ENCODE results near the gene DYNLT2.
"Not testable (repeated sequence)": the region's sequence is repeated elsewhere in the genome, so short reads cannot be mapped to it uniquely, and the experiment has no call there.

The DYNLT2 gene

DNA sequence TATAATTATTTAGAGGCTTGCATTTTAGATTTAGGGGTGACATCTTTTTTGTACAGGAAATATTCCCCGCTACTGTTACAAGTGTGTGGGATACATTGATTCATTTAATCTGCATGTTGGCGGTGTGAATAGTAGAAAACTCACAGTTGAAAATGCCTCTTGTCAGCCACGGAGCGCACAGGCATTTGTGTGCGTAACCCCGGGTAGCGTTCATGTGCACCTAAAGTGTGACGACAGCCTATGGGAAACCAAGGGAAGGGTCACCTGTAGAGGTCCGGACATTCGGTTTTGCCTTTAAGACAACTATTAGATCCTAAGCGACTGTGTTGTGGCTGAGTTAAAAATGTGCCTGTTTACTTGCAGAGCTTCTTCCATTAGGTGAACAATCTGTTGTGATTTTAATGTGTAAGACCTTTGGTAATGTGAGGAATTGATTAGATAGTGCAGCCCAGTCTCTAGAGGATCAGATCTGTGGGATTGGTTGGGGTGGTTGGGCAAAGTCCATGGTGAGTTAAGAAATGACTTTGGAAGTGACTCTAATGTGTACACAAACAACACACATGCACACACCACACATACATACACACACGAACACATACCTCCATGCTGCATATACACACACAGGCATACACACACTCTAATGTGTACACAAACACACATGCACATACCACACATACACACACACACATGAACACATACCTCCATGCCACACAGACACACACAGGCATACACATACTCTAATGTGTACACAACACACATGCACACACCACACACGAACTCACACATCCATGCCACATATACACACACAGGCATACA, 15.8 kb upstream of the DYNLT2 start:
- Histone ChIP-seq H3F3A (ENCODE audit: control insufficient read depth, insufficient read depth) (no peaks in the 10 kb centered on the region), H3K4me2 (ENCODE audit: low read length) (no peak overlapping the region), H3K27me3 (ENCODE audit: control insufficient read depth, low read length) (no peaks in the 10 kb centered on the region), H3K79me2 (ENCODE audit: control insufficient read depth, low read length) (no peaks in the 10 kb centered on the region), H4K20me1 (ENCODE audit: control insufficient read depth, insufficient read depth, low read depth, low read length) (0 out of 2 replicates have a peak, but pooled peaks cover 5% of the 10 kb centered on the region), H3K27ac (ENCODE audit: low read depth, low read length) (no peak overlapping the region), H3K4me1 (ENCODE audit: control insufficient read depth, low read length) (no peaks in the 10 kb centered on the region), H3K36me3 (ENCODE audit: control insufficient read depth, low read length) (peaks cover 67% of the 10 kb centered on the region), H3K9me3 (ENCODE audit: control insufficient read depth, insufficient read depth, low read length) (no peaks in the 10 kb centered on the region), H3K4me3 (ENCODE audit: low read length) (no peak overlapping the region), H3K9me2 (replicated peaks; ENCODE audit: control insufficient read depth, low read length) (no peaks in the 10 kb centered on the region)
- no peak for TF ChIP-seq EZH2phosphoT487 (IDR thresholded peaks at IDR 0.05; ENCODE audit: borderline replicate concordance, low read length)
- TF ChIP-seq, protein P1, sequence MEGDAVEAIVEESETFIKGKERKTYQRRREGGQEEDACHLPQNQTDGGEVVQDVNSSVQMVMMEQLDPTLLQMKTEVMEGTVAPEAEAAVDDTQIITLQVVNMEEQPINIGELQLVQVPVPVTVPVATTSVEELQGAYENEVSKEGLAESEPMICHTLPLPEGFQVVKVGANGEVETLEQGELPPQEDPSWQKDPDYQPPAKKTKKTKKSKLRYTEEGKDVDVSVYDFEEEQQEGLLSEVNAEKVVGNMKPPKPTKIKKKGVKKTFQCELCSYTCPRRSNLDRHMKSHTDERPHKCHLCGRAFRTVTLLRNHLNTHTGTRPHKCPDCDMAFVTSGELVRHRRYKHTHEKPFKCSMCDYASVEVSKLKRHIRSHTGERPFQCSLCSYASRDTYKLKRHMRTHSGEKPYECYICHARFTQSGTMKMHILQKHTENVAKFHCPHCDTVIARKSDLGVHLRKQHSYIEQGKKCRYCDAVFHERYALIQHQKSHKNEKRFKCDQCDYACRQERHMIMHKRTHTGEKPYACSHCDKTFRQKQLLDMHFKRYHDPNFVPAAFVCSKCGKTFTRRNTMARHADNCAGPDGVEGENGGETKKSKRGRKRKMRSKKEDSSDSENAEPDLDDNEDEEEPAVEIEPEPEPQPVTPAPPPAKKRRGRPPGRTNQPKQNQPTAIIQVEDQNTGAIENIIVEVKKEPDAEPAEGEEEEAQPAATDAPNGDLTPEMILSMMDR (IDR thresholded peaks at IDR 0.05; ENCODE audit: low read depth, low read length, poor library complexity, severe bottlenecking) = no peak

DNA sequence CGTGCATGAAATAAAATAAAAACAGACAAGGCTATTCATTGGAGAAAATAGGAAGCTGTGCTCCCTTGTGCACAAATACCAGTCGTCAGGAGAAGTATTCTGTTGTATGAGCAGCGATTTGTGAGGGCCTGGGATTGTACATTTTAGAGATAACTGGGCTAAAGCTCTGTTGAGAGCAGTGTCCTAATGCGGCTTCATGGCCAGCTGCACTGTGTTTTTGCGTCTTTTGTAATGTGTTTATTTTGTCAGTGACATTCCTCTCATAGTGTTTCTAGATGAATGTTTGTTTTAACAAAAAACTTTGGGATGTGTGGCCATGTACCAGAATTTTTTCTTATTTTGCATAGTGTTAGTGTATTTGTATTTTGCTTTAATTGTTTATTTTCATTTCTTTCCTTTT, 14.9 kb upstream of the DYNLT2 start:
- Histone ChIP-seq H3K9me3 (ENCODE audit: control insufficient read depth, insufficient read depth, low read length) (no peaks in the 10 kb centered on the region), H3K4me2 (ENCODE audit: low read length) (no peak overlapping the region), H4K20me1 (ENCODE audit: control insufficient read depth, insufficient read depth, low read depth, low read length) (0 out of 2 replicates have a peak, but pooled peaks cover 5% of the 10 kb centered on the region), H3F3A (ENCODE audit: control insufficient read depth, insufficient read depth) (no peaks in the 10 kb centered on the region), H3K9me2 (replicated peaks; ENCODE audit: control insufficient read depth, low read length) (no peaks in the 10 kb centered on the region), H3K79me2 (ENCODE audit: control insufficient read depth, low read length) (no peaks in the 10 kb centered on the region), H3K36me3 (ENCODE audit: control insufficient read depth, low read length) (peaks cover 73% of the 10 kb centered on the region), H3K4me1 (ENCODE audit: control insufficient read depth, low read length) (no peaks in the 10 kb centered on the region), H3K27ac (ENCODE audit: low read depth, low read length) (no peak overlapping the region), H3K27me3 (ENCODE audit: control insufficient read depth, low read length) (no peaks in the 10 kb centered on the region), H3K4me3 (ENCODE audit: low read length) (no peak overlapping the region)
- TF ChIP-seq EZH2phosphoT487 (IDR thresholded peaks at IDR 0.05; ENCODE audit: borderline replicate concordance, low read length) = no peak
- TF ChIP-seq, protein P1 (IDR thresholded peaks at IDR 0.05; ENCODE audit: low read depth, low read length, poor library complexity, severe bottlenecking) = no peak

DNA sequence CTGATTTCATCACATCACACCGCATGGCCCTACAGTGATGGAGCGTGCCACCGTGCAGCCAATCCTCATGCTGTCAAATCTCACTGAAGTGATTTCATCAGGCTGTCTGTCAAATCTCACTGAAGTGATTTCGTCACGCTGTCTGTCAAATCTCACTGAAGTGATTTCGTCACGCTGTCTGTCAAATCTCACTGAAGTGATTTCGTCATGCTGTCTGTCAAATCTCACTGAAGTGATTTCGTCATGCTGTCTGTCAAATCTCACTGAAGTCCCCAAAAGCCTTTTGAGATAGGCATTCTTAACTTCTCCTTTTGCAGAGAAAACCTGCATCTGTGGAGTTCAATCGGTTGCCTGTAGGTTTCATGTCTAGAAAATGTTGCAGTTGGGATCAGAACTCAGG, 14.4 kb upstream of the DYNLT2 start:
- H3K27ac ChIP-seq (ENCODE audit: low read depth, low read length); H3F3A ChIP-seq (ENCODE audit: control insufficient read depth, insufficient read depth); H3K9me3 ChIP-seq (ENCODE audit: control insufficient read depth, insufficient read depth, low read length); H4K20me1 ChIP-seq (ENCODE audit: control insufficient read depth, insufficient read depth, low read depth, low read length); H3K9me2 ChIP-seq (replicated peaks; ENCODE audit: control insufficient read depth, low read length); H3K27me3 ChIP-seq (ENCODE audit: control insufficient read depth, low read length); H3K79me2 ChIP-seq (ENCODE audit: control insufficient read depth, low read length); H3K4me1 ChIP-seq (ENCODE audit: control insufficient read depth, low read length); H3K4me2 ChIP-seq (ENCODE audit: low read length); H3K4me3 ChIP-seq (ENCODE audit: low read length): not testable (repeated sequence)
- H3K36me3 ChIP-seq (ENCODE audit: control insufficient read depth, low read length) = peaks cover 78% of the 10 kb centered on the region

DNA sequence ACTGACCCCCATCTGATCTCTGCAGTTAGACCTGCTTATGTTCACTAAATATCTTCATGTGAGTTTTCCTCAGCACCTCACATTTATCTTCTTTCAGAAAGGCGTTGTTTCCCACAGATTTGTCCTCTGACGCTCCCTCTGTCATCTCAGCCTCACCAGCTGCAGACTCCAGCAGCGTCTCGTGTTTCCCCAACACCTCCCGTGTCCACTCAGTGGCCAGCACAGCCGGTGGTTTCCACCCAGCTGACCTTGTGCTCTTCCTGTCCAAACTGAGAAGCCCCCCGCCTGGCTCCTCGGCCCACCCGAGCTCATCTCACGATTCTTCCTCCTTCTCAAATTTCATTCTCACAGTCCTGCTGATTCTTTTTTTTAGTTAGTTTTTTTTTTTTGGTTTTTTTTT, 12.5 kb upstream of the DYNLT2 start:
- no peak overlapping the region for H3K4me2 ChIP-seq (ENCODE audit: low read length)
- H4K20me1 ChIP-seq (ENCODE audit: control insufficient read depth, insufficient read depth, low read depth, low read length) = 0 out of 2 replicates have a peak, but pooled peaks cover 5% of the 10 kb centered on the region
- no peaks in the 10 kb centered on the region for H3F3A ChIP-seq (ENCODE audit: control insufficient read depth, insufficient read depth)
- no peaks in the 10 kb centered on the region for H3K79me2 ChIP-seq (ENCODE audit: control insufficient read depth, low read length)
- H3K4me3 ChIP-seq (ENCODE audit: low read length) = no peak overlapping the region
- no peaks in the 10 kb centered on the region for H3K4me1 ChIP-seq (ENCODE audit: control insufficient read depth, low read length)
- no peak for TF ChIP-seq EZH2phosphoT487 (IDR thresholded peaks at IDR 0.05; ENCODE audit: borderline replicate concordance, low read length)
- TF ChIP-seq, protein P1 (IDR thresholded peaks at IDR 0.05; ENCODE audit: low read depth, low read length, poor library complexity, severe bottlenecking) = no peak
- H3K27ac ChIP-seq (ENCODE audit: low read depth, low read length) = no peak overlapping the region
- H3K9me3 ChIP-seq (ENCODE audit: control insufficient read depth, insufficient read depth, low read length) = no peaks in the 10 kb centered on the region
- peaks cover 91% of the 10 kb centered on the region for H3K36me3 ChIP-seq (ENCODE audit: control insufficient read depth, low read length)
- no peaks in the 10 kb centered on the region for H3K9me2 ChIP-seq (replicated peaks; ENCODE audit: control insufficient read depth, low read length)
- H3K27me3 ChIP-seq (ENCODE audit: control insufficient read depth, low read length) = no peaks in the 10 kb centered on the region

Measured in DOHH2 (cell line).